PC-3 (cell line): ENCODE results near the gene FCAMR. TPM values are rescaled to one million over a fixed set of nuclear protein-coding genes. Genes with fewer than 3 reads are reported as not detected.

Source experiments
- ATAC-seq: fragments of 200-7000 bp; cut with Tn5 transposase; 2 replicates; pipeline ENCODE4 v1.9.1; 2020; ENCODE audit warnings: mild to moderate bottlenecking, moderate library complexity
- BruUV-seq: library from RNA; stranded (reverse); fragments of 400-500 nt; replicated peaks from 2 replicates; lab custom pipeline; 2021; lab: Mats Ljungman, UMichigan
- CTCF ChIA-PET: fragments of 300-600 bp; sonication (Branson Sonifier 250); formaldehyde crosslinking; loops from one replicate; lab custom pipeline; 2022; ENCODE audit warnings: antibody characterized with exemption; lab: Charles Lee
- POLR2A ChIA-PET: fragments of 300-600 bp; sonication (Branson Sonifier 250); formaldehyde crosslinking; loops from one replicate; lab custom pipeline; 2022; ENCODE audit warnings: antibody characterized with exemption; ENCODE audit not compliant: unreplicated experiment; lab: Charles Lee
- DNase-seq: peaks from one replicate; pipeline ENCODE4 v3.0.0-alpha.2; 2015
- H2AFZ ChIP-seq: fragments of 300-600 bp; sonication (generic); 2 replicates; pipeline ENCODE4 v1.6.0; 2016; ENCODE audit warnings: antibody characterized with exemption, low read length
- H3F3A ChIP-seq: fragments of 300-600 bp; sonication (generic); one replicate; pipeline ENCODE4 v1.6.0; 2017; ENCODE audit warnings: antibody characterized with exemption, low read length, control low read depth, mild to moderate bottlenecking; ENCODE audit not compliant: unreplicated experiment
- H3K27ac ChIP-seq: fragments of 300-600 bp; sonication (generic); 2 replicates; pipeline ENCODE4 v1.5.1; 2016; ENCODE audit warnings: mild to moderate bottlenecking, low read length
- H3K27me3 ChIP-seq: fragments of 300-600 bp; sonication (generic); 2 replicates; pipeline ENCODE4 v1.6.1; 2016; ENCODE audit warnings: low read length, mixed read lengths
- H3K36me3 ChIP-seq: fragments of 300-600 bp; sonication (generic); 2 replicates; pipeline ENCODE4 v1.6.1; 2016; ENCODE audit warnings: low read depth, mixed run types, low read length, mixed read lengths
- H3K4me1 ChIP-seq: fragments of 300-600 bp; sonication (generic); 2 replicates; pipeline ENCODE4 v1.5.1; 2016; ENCODE audit warnings: low read length; ENCODE audit not compliant: insufficient read depth
- H3K4me2 ChIP-seq: fragments of 300-600 bp; sonication (generic); 2 replicates; pipeline ENCODE4 v1.6.0; 2016; ENCODE audit warnings: low read length
- H3K4me3 ChIP-seq: fragments of 300-600 bp; sonication (generic); 2 replicates; pipeline ENCODE4 v1.5.1; 2016; ENCODE audit warnings: mild to moderate bottlenecking, low read length, mixed read lengths
- H3K79me2 ChIP-seq: fragments of 300-600 bp; sonication (generic); 2 replicates; pipeline ENCODE4 v1.6.1; 2017; ENCODE audit warnings: low read length, mixed read lengths
- H3K9ac ChIP-seq: fragments of 300-600 bp; sonication (generic); 2 replicates; pipeline ENCODE4 v1.6.0; 2016; ENCODE audit warnings: mild to moderate bottlenecking, low read length
- H3K9me2 ChIP-seq: fragments of 300-600 bp; sonication (generic); replicated peaks from 2 replicates; pipeline ENCODE4 v1.6.1; 2016; ENCODE audit warnings: mixed run types, low read length, mixed read lengths
- H3K9me3 ChIP-seq: fragments of 300-600 bp; sonication (generic); 2 replicates; pipeline ENCODE4 v1.6.1; 2016; ENCODE audit warnings: low read length, mixed read lengths
- H4K20me1 ChIP-seq: fragments of 300-600 bp; sonication (generic); 2 replicates; pipeline ENCODE4 v1.6.1; 2016; ENCODE audit warnings: low read length, mixed read lengths
- CTCF ChIP-seq: fragments of 300-600 bp; sonication (generic); conservative IDR thresholded peaks from 2 replicates; pipeline ENCODE4 v1.5.1; 2017; ENCODE audit warnings: antibody characterized with exemption, low read depth, mild to moderate bottlenecking, low read length
- EZH2 ChIP-seq: fragments of 300-600 bp; sonication (generic); IDR thresholded peaks from one replicate; pipeline ENCODE4 v1.6.1; 2017; ENCODE audit warnings: antibody characterized with exemption, mild to moderate bottlenecking, low read length; ENCODE audit not compliant: unreplicated experiment
- EZH2phosphoT487 ChIP-seq: fragments of 300-600 bp; sonication (generic); IDR thresholded peaks from 2 replicates; pipeline ENCODE4 v1.6.1; 2018; ENCODE audit warnings: mild to moderate bottlenecking, antibody characterized with exemption, low read length, borderline replicate concordance
- intact Hi-C: fragments of 100-400 bp; cut with micrococcal nuclease; formaldehyde crosslinking; loops from 2 replicates; pipeline ENCODE4 v1.9.0; 2023
- total RNA-seq: library from RNA; depleted of rRNA; stranded (reverse); fragments of >200 nt; gene quantifications from 2 replicates; pipeline ENCODE4 v1.2.3, GENCODE V29; 2014

Gene FCAMR
- total RNA-seq, 1 experiment from 2014 or later = not detected

- Histone ChIP-seq H3K27ac (no peak overlapping the region), H3K36me3 (no peaks in the 10 kb centered on the region), H3K27me3 (peaks cover 14% of the 10 kb centered on the region; the same call in 1 of the 2 replicates), H3K4me2 (no peak overlapping the region), H2AFZ (no peak overlapping the region), H3K9me2 (no peaks in the 10 kb centered on the region), H3F3A (no peaks in the 10 kb centered on the region), H4K20me1 (no peaks in the 10 kb centered on the region), H3K4me1 (no peaks in the 10 kb centered on the region), H3K79me2 (no peaks in the 10 kb centered on the region), H3K9me3 (no peaks in the 10 kb centered on the region), H3K4me3 (no peak overlapping the region), H3K9ac (no peak overlapping the region)
- ChIA-PET CTCF (no interaction called here), POLR2A (no interaction called here)
- no TSS peak for BruUV-seq
- no peak for ATAC-seq
- TF ChIP-seq EZH2phosphoT487 = no peak
- TF ChIP-seq CTCF = no peak
- no peak for TF ChIP-seq EZH2
- intact Hi-C loops = no loop called here
- DNase-seq = no peak
Observed at GRCh38 chr1:206939841-206940587, 30.2 kb downstream of the FCAMR start.

GRCh38 chr1:206939131-206939530, 31.1 kb downstream of the FCAMR start:
- H3K9ac ChIP-seq = no peak overlapping the region
- ChIA-PET POLR2A (no interaction called here), CTCF (no interaction called here)
- H3K27me3 ChIP-seq = peaks cover 9% of the 10 kb centered on the region; the same call in 1 of the 2 replicates
- H3K4me1 ChIP-seq = no peaks in the 10 kb centered on the region
- H3K79me2 ChIP-seq = no peaks in the 10 kb centered on the region
- TF ChIP-seq EZH2phosphoT487 (no peak), CTCF (no peak), EZH2 (no peak)
- H4K20me1 ChIP-seq = no peaks in the 10 kb centered on the region
- H3K9me2 ChIP-seq = no peaks in the 10 kb centered on the region
- no peak overlapping the region for H3K4me2 ChIP-seq
- H3K4me3 ChIP-seq = no peak overlapping the region
- ATAC-seq (no peak), DNase-seq (no peak)
- no peaks in the 10 kb centered on the region for H3K9me3 ChIP-seq
- H3F3A ChIP-seq = no peaks in the 10 kb centered on the region
- BruUV-seq = no TSS peak
- no peak overlapping the region for H2AFZ ChIP-seq
- H3K27ac ChIP-seq = no peak overlapping the region
- no peaks in the 10 kb centered on the region for H3K36me3 ChIP-seq
- intact Hi-C loops = no loop called here

GRCh38 chr1:206937425-206937824, 32.8 kb downstream of the FCAMR start:
- intact Hi-C loops = no loop called here
- BruUV-seq = no TSS peak

More at GRCh38 chr1:206937425-206937824, 32.8 kb downstream of the FCAMR start:
- no peak for ATAC-seq
- no peak for DNase-seq
- Histone ChIP-seq H3K9ac (no peak overlapping the region), H3K36me3 (no peaks in the 10 kb centered on the region), H3K9me2 (no peaks in the 10 kb centered on the region), H3K4me2 (no peak overlapping the region), H3K79me2 (no peaks in the 10 kb centered on the region), H3K4me1 (no peaks in the 10 kb centered on the region), H3K4me3 (no peak overlapping the region), H2AFZ (no peak overlapping the region), H4K20me1 (no peaks in the 10 kb centered on the region), H3F3A (no peaks in the 10 kb centered on the region), H3K27me3 (no peaks in the 10 kb centered on the region), H3K27ac (no peak overlapping the region), H3K9me3 (no peaks in the 10 kb centered on the region)
- ChIA-PET POLR2A (no interaction called here), CTCF (interaction anchor here (1.2 kb wide), 1 partner anchor 10 kb away, joined by 5 read pairs; no protein-coding TSS in a partner anchor)
- no peak for TF ChIP-seq EZH2phosphoT487
- no peak for TF ChIP-seq EZH2
- peak; percentile 25; the same call in 1 of the 2 replicates for TF ChIP-seq CTCF
